ENCODE results near the gene PIGS.

PIGS gene

GRCh38 chr17:28506763-28507487 lies 64.4 kb downstream of the PIGS start:
- ChIA-PET POLR2A (no interaction called here), CTCF (interaction anchor here (1.1 to 6.9 kb wide), 4 partner anchors 12 to 113 kb away, joined by 3 to 43 read pairs (median 12); no protein-coding TSS in a partner anchor)
- TF ChIP-seq CTCF (IDR thresholded peaks at IDR 0.05; ENCODE audit: insufficient read depth, low read length, missing control alignments), result no peak
- no peak overlapping the region for H3K4me3 ChIP-seq (ENCODE audit: low read depth, low read length)
- DNase-seq (ENCODE audit: low read depth, low spot score), result no peak

- no peak within 1 kb of the TSS for H3K4me3 ChIP-seq (ENCODE audit: low read depth, low read length)
- POLR2A ChIA-PET, result no interaction called here
Observed at GRCh38 chr17:28505986-28506665, 65.2 kb downstream of the PIGS start, which contains the start of gene FOXN1. Gene FOXN1, plus strand, starts transcription at chr17:28506348. Its CDS starts 17,622 bp downstream, at chr17:28523970.

GRCh38 chr17:28503420-28503819 lies 67.9 kb downstream of the PIGS start:
- no peak overlapping the region for H3K4me3 ChIP-seq (ENCODE audit: low read depth, low read length)
- no peak for TF ChIP-seq CTCF (IDR thresholded peaks at IDR 0.05; ENCODE audit: insufficient read depth, low read length, missing control alignments)
- POLR2A ChIA-PET, result interaction anchor here (0.6 kb wide), 1 partner anchor 49 kb away, joined by 3 read pairs; the partner anchor contains the start of gene UNC119
- no peak for DNase-seq (ENCODE audit: low read depth, low spot score)
- CTCF ChIA-PET, result interaction anchor here (1.3 to 16.3 kb wide), 8 partner anchors 9 to 48 kb away, joined by 3 to 258 read pairs (median 8); no protein-coding TSS in a partner anchor

More at GRCh38 chr17:28505986-28506665, 65.2 kb downstream of the PIGS start, which contains the start of gene FOXN1:
- TF ChIP-seq CTCF (IDR thresholded peaks at IDR 0.05; ENCODE audit: insufficient read depth, low read length, missing control alignments), result no peak
- DNase-seq (ENCODE audit: low read depth, low spot score), result no peak
- CTCF ChIA-PET, result interaction anchor here (1.1 to 6.9 kb wide), 4 partner anchors 12 to 113 kb away, joined by 3 to 43 read pairs (median 12); no protein-coding TSS in a partner anchor
